Renal cortex interstitium (tissue), 11 donors: Measurements from ENCODE around the gene NBEAL1. TPM values are rescaled to one million over a fixed set of nuclear protein-coding genes. Genes with fewer than 3 reads are reported as not detected.

Source experiments
- DNase-seq, 11 donors: peaks; one replicate each; pipeline ENCODE4 v3.0.0-alpha.2; 2013; ENCODE audit warnings: low read depth in 9 of 11, low spot score in 4 of 11; ENCODE audit errors: extremely low read depth in 1 of 11
- polyA plus RNA-seq, 3 donors: library from polyadenylated mRNA; unstranded; fragments of 120-200 nt; gene quantifications; one replicate each; pipeline ENCODE4 v1.2.1, GENCODE V29; 2013; ENCODE audit not compliant: insufficient read length in 3 of 3

NBEAL1 gene
- polyA plus RNA-seq, 3 donors = 12.0 to 18.2 (median 15.4) TPM

GRCh38 chr2:203261326-203262159 lies 246.9 kb downstream of the NBEAL1 start:
- DNase-seq = no peak

Other genes with a start within 250 kb of the NBEAL1 start
- gene ICA1L, start 143.1 kb upstream of the NBEAL1 start, polyA plus RNA-seq = 10 to 100 TPM; 13.0 to 24.9 (median 18.2) TPM
- 100 to 1,000 TPM; 100 to 140 (median 111) TPM for gene WDR12, start 103.2 kb upstream of the NBEAL1 start, polyA plus RNA-seq
- 10 to 100 TPM; 11.5 to 19.9 (median 15.8) TPM for gene CARF, start 102.6 kb upstream of the NBEAL1 start, polyA plus RNA-seq
- gene CYP20A1, start 224.1 kb downstream of the NBEAL1 start, polyA plus RNA-seq = 10 to 100 TPM; 19.5 to 21.9 (median 19.9) TPM